GM12874 (cell line): ENCODE data around the gene RREB1.

Experiments
- CTCF ChIP-seq: IDR thresholded peaks from 2 replicates; pipeline ENCODE4 v1.5.1; 2011; ENCODE audit warnings: low read depth, mild to moderate bottlenecking, control low read depth, low read length, moderate library complexity; ENCODE audit not compliant: insufficient read depth

The RREB1 gene

GRCh38 chr6:7086488-7086887 is 21.3 kb upstream of the RREB1 start:
- TF ChIP-seq CTCF: peak; percentile 45

- 0 out of 2 replicates have a peak, but pooled peaks have one; percentile 12 for TF ChIP-seq CTCF
Measured at GRCh38 chr6:7087066-7087465, 20.7 kb upstream of the RREB1 start.

- TF ChIP-seq CTCF: no peak
Measured at GRCh38 chr6:7087491-7087979, 20.2 kb upstream of the RREB1 start.

- TF ChIP-seq CTCF: no peak
Measured at GRCh38 chr6:7088076-7088742, 19.6 kb upstream of the RREB1 start.

GRCh38 chr6:7098993-7099392 is 8.8 kb upstream of the RREB1 start:
- TF ChIP-seq CTCF: no peak

- no peak for TF ChIP-seq CTCF
Measured at GRCh38 chr6:7100072-7100752, 7.5 kb upstream of the RREB1 start.

- TF ChIP-seq CTCF: no peak
Measured at GRCh38 chr6:7100753-7101081, 7.0 kb upstream of the RREB1 start.
